ENCODE data around the gene KCNQ1. TPM values are rescaled to one million over a fixed set of nuclear protein-coding genes. Genes with fewer than 3 reads are reported as not detected.
A peak's percentile ranks its signal among the peaks of the same experiment; 100 is the strongest.

KCNQ1 gene
- total and polyA plus RNA-seq, 3 experiments from 2014 or later = 2.6 to 5.7 (median 3.4) TPM

DNA sequence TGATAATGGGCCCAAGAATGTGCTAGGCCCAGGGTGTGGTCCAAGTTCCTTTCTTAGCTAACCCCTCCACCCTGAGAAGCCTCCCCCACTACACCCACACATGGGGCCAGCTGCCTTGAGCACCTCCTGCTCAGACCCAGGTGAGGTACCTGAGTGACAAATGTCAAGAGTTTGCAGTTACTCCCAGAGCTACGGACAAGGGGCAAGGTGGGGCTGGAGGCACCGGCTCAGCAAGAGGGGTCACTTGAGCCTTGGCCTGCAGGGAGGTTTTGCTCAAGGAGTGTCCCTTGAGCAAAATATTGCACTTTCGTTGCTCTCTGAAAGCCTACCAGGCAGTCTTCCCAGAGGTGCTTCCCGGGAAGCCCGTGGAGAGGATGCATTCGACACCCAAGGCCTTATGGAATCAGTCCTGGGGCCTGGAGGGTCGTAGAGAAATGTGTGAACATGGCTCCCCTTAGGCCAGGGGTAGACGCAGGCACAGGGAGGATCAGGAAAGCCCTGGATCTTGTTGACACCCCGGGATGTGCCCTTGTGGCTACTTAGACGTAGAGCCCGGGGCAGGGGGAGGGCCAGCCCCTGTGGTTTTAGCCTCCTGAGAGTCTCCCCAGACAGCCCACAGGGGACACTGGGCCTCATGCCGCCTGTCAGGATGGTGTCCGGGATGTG, 114.2 kb downstream of the KCNQ1 start:
- H3K4me1 Mint-ChIP-seq = no peaks in the 10 kb centered on the region
- no peaks in the 10 kb centered on the region for H3K4me1 ChIP-seq (ENCODE audit: insufficient read depth, low read length)
- ChIA-PET POLR2A (no interaction called here), CTCF (no interaction called here)
- H3K27ac ChIP-seq (ENCODE audit: low read depth, low read length) = no peak overlapping the region
- H3K4me3 ChIP-seq (ENCODE audit: low read length) = no peak overlapping the region
- H3K4me3 Mint-ChIP-seq = no peak overlapping the region
- H3K36me3 ChIP-seq (ENCODE audit: insufficient read depth, low read length) = no peaks in the 10 kb centered on the region
- DNase-seq = peak in 1 of 5 donors; percentile 44
- no peaks in the 10 kb centered on the region for H3K27me3 ChIP-seq (ENCODE audit: insufficient read depth, low read length, poor library complexity, severe bottlenecking)
- no peaks in the 10 kb centered on the region for H3K9me3 ChIP-seq (ENCODE audit: low read length)
- no peaks in the 10 kb centered on the region for H3K36me3 Mint-ChIP-seq
- no peak overlapping the region for H3K27ac Mint-ChIP-seq
- peaks cover 0 to under 1% (median 0%) of the 10 kb centered on the region in 5 donors for H3K9me3 Mint-ChIP-seq
- peaks cover 0 to 3% of the 10 kb centered on the region in 2 donors for H3K27me3 Mint-ChIP-seq

DNA sequence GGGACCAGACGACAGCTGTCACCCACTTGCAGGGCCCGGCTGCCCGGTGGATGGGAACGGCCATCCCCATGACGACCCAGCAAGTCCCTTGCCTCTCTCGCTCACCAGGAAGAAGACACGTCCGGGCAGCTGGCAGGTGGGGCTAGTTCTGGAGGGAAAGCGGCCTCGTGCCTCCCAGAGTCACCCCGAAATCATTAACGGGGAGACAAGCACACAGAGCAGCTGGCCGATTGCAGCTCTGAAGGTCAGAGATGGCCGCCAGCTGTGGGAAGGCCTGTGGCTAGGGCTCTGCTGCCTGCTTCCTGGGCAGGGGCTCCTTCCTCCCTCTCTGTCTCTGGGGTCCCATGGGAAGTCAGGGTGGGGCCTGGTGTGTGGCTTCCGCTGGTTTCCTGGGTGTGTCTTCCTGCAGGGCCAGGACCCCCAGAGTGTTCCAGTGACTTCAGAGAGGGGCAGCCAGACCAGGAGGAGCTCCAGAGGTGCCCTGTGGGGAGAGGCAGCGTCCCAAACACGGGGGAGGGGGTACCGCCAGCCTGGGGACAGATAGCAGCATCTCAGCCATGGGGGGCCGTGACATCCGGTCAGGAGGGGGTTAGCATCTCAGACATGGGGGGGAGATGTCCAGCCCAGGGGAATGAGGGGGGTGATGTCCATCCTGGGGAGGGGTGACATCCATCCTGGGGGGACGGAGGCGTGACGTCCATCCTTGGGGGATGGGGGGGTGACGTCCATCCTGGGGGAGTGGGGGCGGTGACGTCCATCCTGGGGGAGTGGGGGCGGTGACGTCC, 114.9 kb downstream of the KCNQ1 start:
- Histone ChIP-seq H3K4me1 (ENCODE audit: insufficient read depth, low read length) (no peaks in the 10 kb centered on the region), H3K36me3 (ENCODE audit: insufficient read depth, low read length) (no peaks in the 10 kb centered on the region), H3K27me3 (ENCODE audit: insufficient read depth, low read length, poor library complexity, severe bottlenecking) (no peaks in the 10 kb centered on the region), H3K9me3 (ENCODE audit: low read length) (no peaks in the 10 kb centered on the region), H3K4me3 (ENCODE audit: low read length) (no peak overlapping the region), H3K27ac (ENCODE audit: low read depth, low read length) (no peak overlapping the region)
- ChIA-PET CTCF (no interaction called here), POLR2A (no interaction called here)
- H3K9me3 Mint-ChIP-seq = no peaks in the 10 kb centered on the region
- H3K36me3 Mint-ChIP-seq = no peaks in the 10 kb centered on the region
- H3K27ac Mint-ChIP-seq = peak overlapping the region in 1 of 8 donors; percentile 24
- H3K4me3 Mint-ChIP-seq = no peak overlapping the region
- DNase-seq = peak in 1 of 5 donors; percentile 42
- peaks cover 0 to under 1% of the 10 kb centered on the region in 2 donors for H3K27me3 Mint-ChIP-seq
- H3K4me1 Mint-ChIP-seq = no peaks in the 10 kb centered on the region

DNA sequence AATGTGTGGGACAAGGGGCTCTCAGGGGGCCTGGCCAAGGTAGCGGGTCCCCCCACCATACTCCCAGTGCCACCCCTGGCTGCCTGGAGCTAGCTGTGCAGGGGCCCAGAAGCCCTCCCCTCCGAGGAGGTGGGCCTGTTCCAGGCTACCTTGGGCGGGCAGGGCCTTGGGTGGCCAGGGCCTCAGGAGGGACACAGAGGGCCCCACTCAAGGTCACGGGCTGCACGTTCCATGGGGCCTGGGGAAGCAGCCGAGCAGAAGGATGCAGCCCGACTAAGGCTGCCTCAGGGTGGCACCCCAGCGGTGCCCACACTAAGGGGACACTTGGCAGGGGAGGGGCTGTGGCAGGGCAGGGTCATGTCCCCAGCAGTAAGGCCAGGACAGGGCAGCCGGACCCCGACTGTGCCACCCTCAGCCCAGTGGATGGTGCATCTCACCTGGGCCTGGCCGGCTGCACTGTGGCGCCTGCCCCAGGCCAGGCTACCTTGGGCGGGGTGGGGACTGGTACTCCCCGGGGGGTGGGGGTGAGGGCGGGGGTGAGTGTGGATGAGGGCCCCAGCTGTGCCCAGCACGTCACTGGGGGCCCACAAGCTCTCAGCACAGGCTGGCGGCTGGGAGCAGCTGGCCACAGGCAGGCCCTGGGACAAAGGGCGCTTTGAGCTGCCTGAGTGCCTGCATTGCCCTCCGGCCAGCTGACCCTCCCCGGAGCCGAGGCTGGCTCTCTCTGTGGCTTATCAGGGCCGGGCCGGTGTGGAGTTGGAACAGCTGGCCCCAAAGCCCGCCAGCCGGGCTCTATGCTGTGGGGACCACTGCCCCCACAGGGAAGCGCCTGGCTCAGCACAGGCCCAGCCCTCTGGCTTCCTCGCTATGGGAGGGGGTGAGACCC, 117.1 kb downstream of the KCNQ1 start:
- DNase-seq = peak in 1 of 5 donors; percentile 43
- no peaks in the 10 kb centered on the region for H3K9me3 Mint-ChIP-seq

DNA sequence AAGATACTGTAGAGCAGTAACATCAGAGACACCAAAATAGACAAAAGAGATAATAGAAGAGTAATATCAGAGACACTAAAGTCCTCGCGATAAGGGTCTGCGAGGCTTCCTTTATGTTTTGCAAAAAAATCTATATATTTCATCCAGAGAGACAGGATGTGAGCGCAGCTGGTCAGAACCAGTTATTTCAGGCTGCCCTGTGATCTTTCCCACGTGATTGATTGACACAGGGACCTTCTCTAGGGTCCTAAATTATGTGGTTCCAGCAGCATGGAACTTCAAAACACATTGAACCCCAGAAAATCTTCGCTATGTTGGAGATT, 118.0 kb downstream of the KCNQ1 start:
- no peaks in the 10 kb centered on the region for H3K9me3 Mint-ChIP-seq
- H3K27me3 Mint-ChIP-seq = no peaks in the 10 kb centered on the region
- CTCF ChIA-PET = no interaction called here

More for the DNA sequence above, 117.1 kb downstream of the KCNQ1 start:
- Histone ChIP-seq H3K4me3 (ENCODE audit: low read length) (no peak overlapping the region), H3K27me3 (ENCODE audit: insufficient read depth, low read length, poor library complexity, severe bottlenecking) (no peaks in the 10 kb centered on the region), H3K9me3 (ENCODE audit: low read length) (no peaks in the 10 kb centered on the region), H3K27ac (ENCODE audit: low read depth, low read length) (no peak overlapping the region), H3K36me3 (ENCODE audit: insufficient read depth, low read length) (no peaks in the 10 kb centered on the region), H3K4me1 (ENCODE audit: insufficient read depth, low read length) (no peaks in the 10 kb centered on the region)
- H3K27me3 Mint-ChIP-seq = no peaks in the 10 kb centered on the region
- H3K4me1 Mint-ChIP-seq = no peaks in the 10 kb centered on the region
- no peaks in the 10 kb centered on the region for H3K36me3 Mint-ChIP-seq
- no peak overlapping the region for H3K4me3 Mint-ChIP-seq
- POLR2A ChIA-PET = no interaction called here
- CTCF ChIA-PET = no interaction called here
- no peak overlapping the region for H3K27ac Mint-ChIP-seq

DNA sequence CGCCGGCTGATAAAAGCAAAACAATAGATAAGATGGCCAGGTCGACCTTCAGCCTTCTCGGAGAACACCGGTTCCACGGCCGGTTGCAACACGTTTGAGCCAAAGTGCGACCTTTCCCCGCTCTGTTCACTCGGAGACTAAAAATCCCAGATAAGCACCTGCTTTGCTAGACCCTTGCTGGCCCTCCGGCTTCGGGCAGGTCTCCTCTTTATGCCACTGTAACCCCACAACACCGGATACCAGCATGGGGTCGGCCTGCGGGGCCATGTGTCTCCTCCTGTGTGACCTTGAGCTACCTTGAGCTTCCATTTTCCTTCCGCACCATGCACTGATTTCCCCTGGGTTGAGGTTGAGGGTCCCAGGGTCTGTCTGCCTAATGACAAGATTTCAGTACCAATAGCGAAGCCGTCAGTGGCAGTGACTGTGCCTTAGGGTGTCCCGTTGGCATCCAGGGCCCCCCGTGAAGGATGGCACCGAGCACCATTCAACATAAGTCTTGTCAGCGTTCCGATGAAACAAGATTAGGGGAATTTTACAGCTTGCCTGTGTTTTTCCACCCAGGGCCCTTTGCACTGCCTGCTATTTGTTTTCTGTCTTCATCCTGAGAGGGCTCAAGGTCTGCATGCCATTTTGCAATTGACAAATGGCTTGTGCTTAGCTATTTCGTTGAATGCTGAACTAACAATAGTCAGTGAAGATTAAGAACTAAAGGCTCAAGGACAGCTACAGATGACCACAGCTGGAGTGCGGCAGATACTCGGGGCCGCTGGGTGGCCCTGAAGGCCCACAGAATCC, 118.6 kb downstream of the KCNQ1 start:
- Histone ChIP-seq H3K27ac (ENCODE audit: low read depth, low read length) (no peak overlapping the region), H3K27me3 (ENCODE audit: insufficient read depth, low read length, poor library complexity, severe bottlenecking) (no peaks in the 10 kb centered on the region), H3K9me3 (ENCODE audit: low read length) (no peaks in the 10 kb centered on the region), H3K4me1 (ENCODE audit: insufficient read depth, low read length) (no peaks in the 10 kb centered on the region), H3K36me3 (ENCODE audit: insufficient read depth, low read length) (no peaks in the 10 kb centered on the region), H3K4me3 (ENCODE audit: low read length) (no peak overlapping the region)
- Mint-ChIP-seq H3K36me3 (no peaks in the 10 kb centered on the region), H3K27ac (no peak overlapping the region), H3K27me3 (no peaks in the 10 kb centered on the region), H3K4me3 (peak overlapping the region in 1 of 7 donors; percentile 66), H3K4me1 (no peaks in the 10 kb centered on the region), H3K9me3 (no peaks in the 10 kb centered on the region)
- CTCF ChIA-PET = no interaction called here
- POLR2A ChIA-PET = no interaction called here
- DNase-seq = peak in 1 of 5 donors; percentile 16

More for the DNA sequence above, 118.0 kb downstream of the KCNQ1 start:
- POLR2A ChIA-PET = no interaction called here
- H3K27ac ChIP-seq (ENCODE audit: low read depth, low read length) = no peak overlapping the region
- no peaks in the 10 kb centered on the region for H3K4me1 Mint-ChIP-seq
- H3K4me1 ChIP-seq (ENCODE audit: insufficient read depth, low read length) = no peaks in the 10 kb centered on the region
- no peaks in the 10 kb centered on the region for H3K36me3 ChIP-seq (ENCODE audit: insufficient read depth, low read length)
- no peak for DNase-seq
- no peak overlapping the region for H3K4me3 ChIP-seq (ENCODE audit: low read length)
- H3K9me3 ChIP-seq (ENCODE audit: low read length) = no peaks in the 10 kb centered on the region
- H3K36me3 Mint-ChIP-seq = no peaks in the 10 kb centered on the region
- no peak overlapping the region for H3K27ac Mint-ChIP-seq
- H3K4me3 Mint-ChIP-seq = no peak overlapping the region
- H3K27me3 ChIP-seq (ENCODE audit: insufficient read depth, low read length, poor library complexity, severe bottlenecking) = no peaks in the 10 kb centered on the region

DNA sequence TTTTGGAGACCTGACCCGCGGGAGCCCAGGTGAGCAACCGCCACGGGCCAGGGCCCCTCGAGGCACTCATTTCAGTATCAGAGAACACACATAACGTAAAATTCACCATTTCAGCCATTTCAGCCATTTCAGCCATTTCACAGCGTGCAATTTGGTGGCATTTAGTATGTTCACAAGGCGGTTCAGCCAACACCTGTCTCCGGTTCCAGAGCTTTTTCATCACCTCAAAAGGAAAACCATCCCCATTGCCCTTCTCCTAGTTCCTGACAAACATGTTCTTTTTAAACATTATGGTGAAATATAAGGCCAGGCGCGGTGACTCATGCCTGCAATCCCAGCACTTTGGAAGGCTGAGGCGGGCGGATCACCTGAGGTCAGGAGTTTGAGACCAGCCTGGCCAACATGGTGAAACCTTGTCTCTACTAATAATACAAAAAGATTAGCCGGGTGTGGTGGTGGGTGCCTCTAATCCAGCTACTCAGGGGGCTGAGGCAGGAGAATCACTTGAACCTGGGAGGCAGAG, 119.3 kb downstream of the KCNQ1 start:
- no peaks in the 10 kb centered on the region for H3K36me3 ChIP-seq (ENCODE audit: insufficient read depth, low read length)
- H3K9me3 ChIP-seq (ENCODE audit: low read length) = no peaks in the 10 kb centered on the region
- no peaks in the 10 kb centered on the region for H3K4me1 ChIP-seq (ENCODE audit: insufficient read depth, low read length)
- peak in 1 of 5 donors; percentile 14 for DNase-seq
- H3K27ac ChIP-seq (ENCODE audit: low read depth, low read length) = no peak overlapping the region
- POLR2A ChIA-PET = no interaction called here
- Mint-ChIP-seq H3K4me1 (peaks cover 0 to 2% (median 0%) of the 10 kb centered on the region in 3 donors), H3K36me3 (no peaks in the 10 kb centered on the region), H3K27ac (no peak overlapping the region), H3K9me3 (no peaks in the 10 kb centered on the region), H3K4me3 (no peak overlapping the region), H3K27me3 (no peaks in the 10 kb centered on the region)
- CTCF ChIA-PET = no interaction called here
- no peak overlapping the region for H3K4me3 ChIP-seq (ENCODE audit: low read length)
- no peaks in the 10 kb centered on the region for H3K27me3 ChIP-seq (ENCODE audit: insufficient read depth, low read length, poor library complexity, severe bottlenecking)

DNA sequence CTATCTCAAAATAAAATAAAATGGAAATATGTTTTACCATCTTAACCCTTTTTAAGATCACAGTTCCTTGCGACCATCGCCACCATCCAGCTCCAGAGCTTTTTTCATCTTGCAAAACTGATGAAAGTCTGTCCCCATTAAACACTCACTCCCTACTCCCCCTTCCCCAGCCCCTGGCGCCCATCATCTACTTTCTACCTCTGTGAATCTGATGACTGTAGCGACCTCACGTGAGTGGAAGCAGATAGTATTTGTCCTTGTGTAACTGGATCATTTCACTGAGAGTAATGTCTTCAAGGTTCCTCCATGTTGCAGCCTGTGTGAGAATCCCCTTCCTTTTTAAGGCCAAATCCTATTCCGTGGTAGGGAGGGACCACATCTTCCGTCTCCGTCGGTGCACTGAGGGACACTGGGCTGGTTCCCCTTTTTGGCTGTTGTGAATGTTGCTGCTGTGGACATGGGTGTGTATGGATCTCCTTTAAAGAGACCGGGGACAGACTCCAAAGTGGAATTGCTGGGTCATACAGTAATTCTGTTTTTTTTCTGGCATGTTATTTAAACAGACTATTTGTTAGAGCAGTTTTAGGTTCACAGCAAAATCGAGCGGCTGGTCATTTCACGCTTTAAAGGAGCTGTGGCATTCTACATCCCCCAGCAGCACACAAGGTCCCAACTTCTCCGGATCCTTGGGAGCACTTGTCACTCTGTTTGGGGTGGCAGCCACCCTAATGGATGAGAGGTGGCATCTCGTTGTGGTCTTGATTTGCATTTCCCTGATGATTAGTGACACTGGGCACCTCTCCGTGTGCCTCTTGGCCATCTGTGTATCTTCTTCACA, 120.0 kb downstream of the KCNQ1 start:
- H3K27ac Mint-ChIP-seq = peak overlapping the region in 1 of 8 donors; percentile 52
- H3K4me1 ChIP-seq (ENCODE audit: insufficient read depth, low read length) = no peaks in the 10 kb centered on the region
- H3K36me3 ChIP-seq (ENCODE audit: insufficient read depth, low read length) = no peaks in the 10 kb centered on the region
- no peak overlapping the region for H3K27ac ChIP-seq (ENCODE audit: low read depth, low read length)
- peaks cover 0 to 5% (median 0%) of the 10 kb centered on the region in 3 donors for H3K4me1 Mint-ChIP-seq
- H3K4me3 ChIP-seq (ENCODE audit: low read length) = no peak overlapping the region
- no peaks in the 10 kb centered on the region for H3K27me3 Mint-ChIP-seq
- no peak overlapping the region for H3K4me3 Mint-ChIP-seq
- no peaks in the 10 kb centered on the region for H3K27me3 ChIP-seq (ENCODE audit: insufficient read depth, low read length, poor library complexity, severe bottlenecking)
- no peaks in the 10 kb centered on the region for H3K9me3 Mint-ChIP-seq
- peak in 1 of 5 donors; percentile 10 for DNase-seq
- H3K36me3 Mint-ChIP-seq = no peaks in the 10 kb centered on the region
- no peaks in the 10 kb centered on the region for H3K9me3 ChIP-seq (ENCODE audit: low read length)
- ChIA-PET CTCF (no interaction called here), POLR2A (no interaction called here)
